HG03521 (cell line): ENCODE data around the gene BOLA2B.
"Not testable (repeated sequence)": the region's sequence is repeated elsewhere in the genome, so short reads cannot be mapped to it uniquely, and the experiment has no call there.

ENCODE experiments used
- ATAC-seq: cut with Tn5 transposase; IDR thresholded peaks from one replicate; pipeline ENCODE4 v1.9.1; 2021; ENCODE audit warnings: mild to moderate bottlenecking, moderate library complexity; ENCODE audit not compliant: unreplicated experiment

Gene BOLA2B

DNA sequence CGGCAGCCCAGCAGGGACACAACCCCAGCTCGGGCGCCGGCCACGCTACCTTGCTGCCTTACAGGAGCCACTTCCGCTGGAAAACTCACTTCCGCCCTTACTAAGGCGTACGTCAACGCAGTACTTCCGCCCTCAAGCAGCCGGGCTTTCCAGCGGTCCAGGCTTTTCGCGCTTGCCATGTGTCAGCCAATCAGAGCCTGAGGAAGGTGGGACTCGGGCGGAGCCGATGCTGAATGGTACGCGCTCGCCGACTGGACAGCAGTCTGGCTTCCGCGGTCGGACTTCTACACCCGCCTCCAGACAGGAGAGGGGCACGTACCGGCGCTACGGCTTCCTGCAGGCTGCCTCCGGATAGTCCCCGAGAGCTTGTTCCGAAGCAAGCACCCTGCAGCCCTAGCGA, at the start of gene BOLA2B, which contains the start of gene SLX1A:
Gene BOLA2B (minus strand): TSS at position 52 of the 400 bp plus-strand sequence. CDS start 71 bp downstream, outside the sequence.
Gene SLX1A (plus strand): TSS at position 261 of the 400 bp plus-strand sequence. CDS start 210 bp downstream, outside the sequence.
- peak; percentile 86 for ATAC-seq

DNA sequence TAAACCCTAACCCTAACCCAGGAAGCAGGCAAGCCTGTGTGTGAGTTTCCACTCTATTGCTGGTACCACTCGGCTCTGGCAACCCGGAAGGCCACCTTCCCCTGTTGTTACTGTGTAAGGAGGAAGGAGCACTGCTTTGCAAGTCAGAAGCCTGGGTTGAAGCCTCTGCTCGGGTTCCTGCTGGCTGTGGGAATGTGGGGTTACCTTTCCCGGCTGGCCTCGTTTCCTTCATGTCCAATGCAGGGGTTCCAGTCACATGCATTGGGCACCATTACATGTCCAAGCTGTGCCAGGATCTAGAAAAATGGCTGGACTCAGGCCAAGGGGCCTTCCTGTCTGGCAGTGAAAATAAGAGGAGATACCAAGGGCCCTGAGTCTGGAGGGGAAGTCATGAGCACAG, 23.6 kb upstream of the BOLA2B start:
- ATAC-seq = not testable (repeated sequence)

DNA sequence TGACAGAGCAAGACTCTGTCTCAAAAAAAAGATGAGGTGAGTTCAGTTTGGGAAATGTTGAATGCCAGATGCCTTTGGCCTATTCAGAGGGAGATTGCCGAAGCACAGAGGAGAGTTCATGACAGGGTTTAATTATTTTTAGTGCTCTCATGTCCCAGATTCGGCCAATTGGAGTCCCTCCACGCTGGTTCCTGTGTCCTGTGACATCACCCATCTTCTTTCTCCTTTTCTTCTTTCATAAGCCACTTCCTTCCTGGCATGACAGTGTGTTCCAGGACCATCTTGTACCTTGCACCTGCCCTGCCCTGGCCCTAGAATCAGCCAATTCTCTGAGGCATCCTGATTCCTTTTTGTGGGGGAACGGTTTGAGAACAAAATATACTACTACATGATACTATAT, 17.9 kb upstream of the BOLA2B start:
- ATAC-seq = not testable (repeated sequence)

DNA sequence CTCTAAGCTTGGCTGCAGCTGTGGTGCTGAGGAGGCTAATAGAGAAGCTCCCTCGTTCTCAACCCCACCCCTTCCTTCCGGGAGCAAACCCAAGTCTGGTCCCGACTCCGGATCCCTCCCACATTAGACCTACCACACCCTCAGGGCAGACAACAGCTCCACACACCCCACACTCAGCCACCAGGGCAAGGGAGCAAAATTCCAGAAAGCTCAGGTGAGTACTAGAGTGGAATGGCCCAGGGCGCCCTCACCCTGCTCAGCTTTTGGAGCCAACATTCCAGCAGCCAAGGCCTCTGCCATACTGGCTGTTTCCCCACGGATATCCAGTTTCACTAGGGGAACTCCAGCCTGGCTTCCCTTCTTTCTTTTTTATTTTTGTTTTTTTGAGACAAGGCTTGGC, 15.6 kb upstream of the BOLA2B start:
- not testable (repeated sequence) for ATAC-seq

DNA sequence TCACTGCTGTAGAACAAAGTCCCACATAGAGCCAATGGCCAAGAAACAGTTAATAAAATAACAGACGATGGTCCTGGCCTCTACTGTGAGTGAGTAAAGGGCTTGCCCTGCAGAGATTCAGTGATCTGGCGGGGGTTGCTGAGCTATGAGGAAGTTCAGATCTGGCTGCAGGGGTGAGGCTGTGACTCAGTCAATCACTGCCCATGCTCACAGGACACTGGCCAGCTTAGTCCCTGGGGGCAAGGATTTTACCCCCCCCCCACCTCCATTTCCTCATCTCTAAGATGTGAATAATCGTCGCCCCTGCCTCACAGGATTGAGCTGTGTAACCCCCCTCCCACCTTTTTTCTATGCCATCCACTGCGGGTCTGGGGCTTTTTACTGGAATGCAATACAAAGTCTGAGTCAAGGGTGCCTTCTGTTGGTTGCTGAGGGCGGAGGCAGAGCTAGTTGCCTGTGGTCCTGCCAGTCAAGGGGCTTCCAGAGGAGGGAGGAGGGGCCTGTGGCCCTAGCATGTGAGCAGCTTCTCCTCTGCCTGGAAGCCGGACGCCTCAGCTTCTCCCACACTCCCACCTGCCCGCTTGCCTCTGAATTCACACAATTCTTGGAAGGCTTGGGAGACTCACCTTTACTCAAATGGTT, 13.7 kb upstream of the BOLA2B start:
- ATAC-seq = not testable (repeated sequence)

DNA sequence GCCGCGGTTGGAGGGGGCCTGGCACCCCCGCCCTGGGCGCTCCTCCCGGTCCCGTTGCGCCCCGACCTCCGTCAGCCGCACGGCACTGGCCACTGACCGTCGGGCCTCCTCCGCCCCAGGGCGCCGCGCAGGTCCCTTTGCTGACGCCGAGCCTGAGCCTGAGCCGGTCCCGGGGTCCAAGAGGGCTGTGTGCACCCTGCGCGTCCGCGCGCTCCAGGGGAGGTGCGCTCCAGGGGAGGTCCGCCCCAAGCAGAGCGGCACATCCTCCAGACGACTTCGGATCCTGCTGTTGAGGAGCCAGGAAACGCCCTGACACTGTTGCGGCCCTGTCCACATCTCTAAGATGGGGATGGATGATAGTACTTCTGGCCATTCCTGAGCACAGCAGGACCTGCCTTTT, 12.8 kb upstream of the BOLA2B start:
- not testable (repeated sequence) for ATAC-seq

DNA sequence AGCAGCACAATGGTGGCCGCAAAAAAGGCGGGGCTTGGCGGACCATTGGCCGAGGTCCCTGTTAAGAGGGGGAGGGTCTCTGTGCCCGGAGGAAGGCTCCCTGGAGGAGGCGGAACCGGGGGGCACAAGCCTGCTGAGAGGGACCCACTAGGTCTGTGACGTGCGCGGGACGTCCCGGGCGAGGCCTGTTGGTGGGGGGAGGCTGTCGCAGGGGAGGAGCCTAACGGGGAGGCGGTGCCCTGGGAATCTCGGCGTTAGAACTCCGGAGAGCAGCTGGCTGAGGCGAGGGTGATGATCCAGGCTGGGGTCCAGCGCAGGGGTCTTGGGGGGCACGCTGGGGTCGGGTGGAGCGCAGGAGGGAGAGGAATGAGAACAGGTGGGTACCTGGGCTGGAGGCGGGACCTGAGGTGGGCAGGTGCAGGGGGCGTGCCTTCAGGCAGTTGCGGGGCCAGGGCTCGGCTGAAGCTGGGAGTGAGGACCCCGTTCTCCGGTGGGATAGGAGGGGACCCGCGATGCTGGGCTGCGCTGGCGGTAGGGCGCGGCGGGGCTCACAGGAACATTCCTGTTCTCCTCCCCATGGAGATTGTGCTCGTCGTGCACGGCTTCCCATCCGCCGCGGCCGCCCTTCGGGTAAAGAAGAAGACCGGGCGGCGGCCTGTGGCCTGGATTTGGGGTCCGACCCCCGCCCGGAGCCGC, 12.2 kb upstream of the BOLA2B start:
- not testable (repeated sequence) for ATAC-seq

DNA sequence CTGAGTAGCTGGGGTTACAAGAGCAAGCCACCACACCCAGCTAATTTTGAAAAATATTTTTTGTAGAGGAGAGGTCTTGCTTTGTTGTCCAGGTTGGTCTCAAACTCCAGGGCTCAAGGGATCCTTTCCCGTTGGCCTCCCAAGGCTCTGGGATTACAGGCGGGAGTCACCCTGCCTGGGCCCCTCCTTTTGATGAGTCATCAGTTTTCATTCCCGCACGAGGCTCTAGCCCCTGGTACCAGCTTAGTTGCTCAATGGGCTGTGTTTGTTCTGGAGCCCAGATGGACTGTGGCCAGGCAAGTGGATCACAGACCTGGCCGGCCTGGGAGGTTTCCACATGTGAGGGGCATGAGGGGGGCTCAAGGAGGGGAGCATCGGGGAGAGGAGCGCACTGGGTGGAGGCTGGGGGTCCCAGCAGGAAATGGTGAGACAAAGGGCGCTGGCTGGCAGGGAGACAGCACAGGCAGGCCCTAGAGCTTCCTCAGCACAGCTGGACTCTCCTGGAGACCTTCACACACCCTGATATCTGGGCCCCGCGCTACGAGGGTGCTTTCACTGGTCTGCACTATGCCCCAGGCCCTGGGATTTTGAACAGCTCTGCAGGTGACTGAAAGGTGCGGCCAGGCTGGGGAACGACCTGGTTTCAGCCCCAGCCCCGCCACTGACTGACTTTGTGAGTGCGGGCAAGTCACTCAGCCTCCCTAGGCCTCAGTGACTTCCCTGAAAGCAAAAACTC, 6.3 kb upstream of the BOLA2B start:
- not testable (repeated sequence) for ATAC-seq

DNA sequence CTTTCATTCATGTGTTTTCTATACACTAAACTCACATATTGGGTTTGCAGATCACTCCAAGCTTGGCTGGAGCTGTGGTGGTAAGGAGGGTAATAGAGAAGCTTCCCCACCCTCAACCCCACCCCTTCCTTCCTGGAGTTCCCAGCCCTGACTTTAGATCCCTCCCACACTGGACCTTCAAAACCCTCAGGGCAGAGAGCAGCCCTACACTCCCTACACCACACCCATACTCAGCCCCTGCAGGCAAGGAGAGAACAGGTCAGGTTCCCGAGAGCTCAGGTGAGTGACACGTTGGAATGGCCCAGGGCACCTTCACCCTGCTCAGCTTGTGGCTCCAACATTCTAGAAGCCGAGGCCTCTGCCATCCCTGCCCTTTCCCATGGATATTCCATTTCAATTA, 5.6 kb upstream of the BOLA2B start, which contains the start of gene SULT1A3:
Gene SULT1A3 (plus strand): TSS at position 207 of the 400 bp plus-strand sequence. CDS start 1,474 bp downstream, outside the sequence.
- not testable (repeated sequence) for ATAC-seq

DNA sequence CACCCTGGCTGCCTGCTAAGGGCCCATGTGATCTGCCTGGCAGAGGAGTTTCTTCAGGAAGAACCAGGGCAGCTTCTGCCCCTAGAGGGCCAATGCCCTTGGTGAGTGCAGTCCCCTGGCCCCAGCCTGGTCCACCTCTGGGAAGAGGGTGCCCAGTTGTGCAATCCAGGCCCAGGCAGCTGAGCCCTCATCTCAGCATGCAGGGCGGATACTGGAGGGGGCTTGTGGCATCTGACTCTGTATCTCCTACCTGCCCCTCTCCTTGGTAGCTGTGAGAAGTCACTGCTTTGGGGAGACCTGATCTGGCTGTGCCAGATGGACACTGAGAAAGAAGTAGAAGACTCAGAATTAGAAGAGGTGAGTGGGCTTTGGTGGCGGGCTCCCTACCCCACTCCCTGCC, 3.5 kb upstream of the BOLA2B start:
- ATAC-seq = not testable (repeated sequence)

DNA sequence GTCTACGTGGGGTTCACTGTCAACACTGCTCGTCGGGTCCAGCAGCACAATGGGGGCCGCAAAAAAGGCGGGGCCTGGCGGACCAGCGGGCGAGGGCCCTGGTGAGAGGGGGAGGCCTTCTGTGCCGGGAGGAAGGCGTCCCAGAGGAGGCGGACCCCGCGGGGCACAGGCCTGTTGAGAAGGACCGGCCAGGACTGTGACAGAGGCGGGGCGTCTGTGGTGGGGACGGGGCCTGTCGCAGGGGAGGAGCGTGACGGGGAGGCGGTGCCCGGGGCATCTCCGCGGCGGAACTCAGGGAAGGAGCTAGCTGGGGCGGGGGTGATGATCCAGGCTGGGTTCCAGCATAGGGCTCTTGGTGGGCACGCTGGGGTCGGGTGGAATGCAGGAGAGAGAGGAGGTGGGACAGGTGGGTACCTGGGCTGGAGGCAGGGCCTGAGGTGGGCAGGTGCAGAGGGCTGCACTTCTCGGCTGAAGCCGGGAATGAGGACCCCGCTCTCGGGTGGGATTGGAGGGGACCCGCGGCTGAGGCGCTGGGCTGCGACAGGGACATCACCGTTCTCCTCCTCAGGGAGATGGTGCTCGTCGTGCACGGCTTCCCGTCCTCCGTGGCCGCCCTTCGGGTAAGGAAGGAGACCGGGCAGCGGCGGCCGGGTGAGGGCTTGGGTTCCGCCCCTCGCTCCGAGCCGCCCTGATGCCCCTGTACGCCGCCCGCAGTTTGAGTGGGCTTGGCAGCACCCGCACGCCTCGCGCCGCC, 883 bp upstream of the BOLA2B start:
- ATAC-seq = peak; percentile 49

DNA sequence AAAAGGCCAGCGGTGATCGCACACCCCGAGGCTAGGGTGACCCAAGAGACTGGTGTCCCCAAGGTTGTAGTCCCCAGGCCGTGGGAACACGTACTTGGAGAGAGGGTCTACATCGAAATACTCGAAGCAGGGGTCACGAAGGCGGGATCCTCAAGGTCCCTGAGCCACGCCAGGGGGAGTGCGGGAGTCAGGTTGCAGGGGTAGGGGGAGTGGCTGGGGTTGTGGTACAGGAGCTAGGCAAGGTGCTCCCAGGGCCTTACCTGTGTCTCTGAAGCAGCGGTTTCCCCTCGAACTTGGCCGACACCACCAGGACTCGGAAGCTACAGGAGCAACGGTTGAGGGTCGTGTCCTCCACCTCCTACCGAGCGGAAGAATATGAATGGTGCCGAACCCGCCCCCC, 368 bp downstream of the BOLA2B start:
- ATAC-seq = peak; percentile 8

DNA sequence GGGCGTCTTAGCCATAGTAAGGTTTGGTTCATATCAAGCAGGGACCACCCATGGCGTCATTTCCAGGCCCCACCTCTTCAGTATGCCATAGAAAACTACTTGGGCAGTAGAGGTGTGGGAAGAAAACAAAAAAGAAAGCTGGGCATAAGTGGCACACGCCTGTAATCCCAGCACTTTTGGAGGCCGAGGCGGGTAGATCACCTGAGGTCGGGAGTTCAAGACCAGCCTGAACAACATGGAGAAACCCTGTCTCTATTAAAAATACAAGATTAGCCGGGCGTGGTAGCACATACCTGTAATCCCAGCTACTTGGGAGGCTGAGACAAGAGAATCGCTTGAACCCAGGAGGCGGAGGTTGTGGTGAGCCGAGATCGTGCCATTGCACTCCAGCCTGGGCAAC, 2.3 kb downstream of the BOLA2B start:
- ATAC-seq = not testable (repeated sequence)

DNA sequence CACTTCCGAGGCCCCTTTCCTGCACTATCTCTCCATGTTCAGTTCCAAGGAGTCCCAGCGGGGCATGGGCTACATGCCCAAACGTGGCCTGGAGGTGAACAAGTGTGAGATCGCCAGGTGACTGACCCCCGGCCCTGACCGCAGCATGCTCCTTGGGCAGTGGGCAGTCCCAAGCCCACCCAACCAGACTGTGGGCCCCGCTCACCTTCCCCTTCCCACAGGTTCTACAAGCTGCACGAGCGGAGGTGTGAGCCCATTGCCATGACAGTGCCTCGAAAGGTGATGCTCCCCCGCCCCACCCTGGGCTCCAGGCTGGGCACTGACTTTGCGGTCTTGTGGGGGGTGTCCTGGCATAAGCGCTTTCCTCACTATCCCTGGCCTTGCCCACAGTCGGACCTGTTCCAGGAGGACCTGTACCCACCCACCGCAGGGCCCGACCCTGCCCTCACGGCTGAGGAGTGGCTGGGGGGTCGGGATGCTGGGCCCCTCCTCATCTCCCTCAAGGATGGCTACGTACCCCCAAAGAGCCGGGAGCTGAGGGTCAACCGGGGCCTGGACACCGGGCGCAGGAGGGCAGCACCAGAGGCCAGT, 5.4 kb downstream of the BOLA2B start:
- ATAC-seq = no peak

DNA sequence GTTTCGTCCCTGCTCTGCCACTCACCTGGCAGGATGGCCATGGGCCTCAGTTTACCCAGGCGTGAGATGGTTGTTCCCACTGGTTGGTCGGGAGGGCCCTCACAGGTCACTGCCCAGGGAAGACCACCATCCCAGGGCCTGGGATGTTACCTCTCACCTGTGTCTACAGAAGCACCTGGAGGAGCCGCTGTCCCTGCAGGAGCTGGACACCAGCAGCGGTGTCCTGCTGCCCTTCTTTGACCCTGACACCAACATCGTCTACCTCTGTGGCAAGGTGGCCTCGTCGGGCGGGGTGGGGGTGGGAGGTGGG, 6.0 kb downstream of the BOLA2B start:
- no peak for ATAC-seq

DNA sequence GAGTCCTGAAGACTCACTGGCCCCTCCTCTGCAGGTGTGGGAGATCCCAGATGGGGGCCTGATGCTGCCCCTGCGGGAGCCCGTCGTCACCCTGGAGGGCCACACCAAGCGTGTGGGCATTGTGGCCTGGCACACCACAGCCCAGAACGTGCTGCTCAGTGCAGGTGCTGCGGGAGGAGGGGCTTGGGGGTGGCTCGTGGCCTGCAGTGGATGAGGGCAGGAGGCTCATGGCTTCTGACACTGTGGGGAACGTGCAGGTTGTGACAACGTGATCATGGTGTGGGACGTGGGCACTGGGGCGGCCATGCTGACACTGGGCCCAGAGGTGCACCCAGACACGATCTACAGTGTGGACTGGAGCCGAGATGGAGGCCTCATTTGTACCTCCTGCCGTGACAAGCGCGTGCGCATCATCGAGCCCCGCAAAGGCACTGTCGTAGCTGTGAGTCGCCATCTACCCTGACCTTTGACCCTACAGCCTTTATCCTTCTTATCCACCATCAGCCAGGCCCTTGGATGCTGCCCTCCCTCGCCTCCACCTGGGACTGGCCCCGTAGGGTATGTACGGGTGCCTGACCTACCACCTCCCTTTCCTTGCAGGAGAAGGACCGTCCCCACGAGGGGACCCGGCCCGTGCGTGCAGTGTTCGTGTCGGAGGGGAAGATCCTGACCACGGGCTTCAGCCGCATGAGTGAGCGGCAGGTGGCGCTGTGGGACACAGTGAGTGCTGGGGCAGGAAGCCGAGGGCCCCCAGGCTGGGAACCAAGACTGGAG, 6.5 kb downstream of the BOLA2B start:
- ATAC-seq = no peak

DNA sequence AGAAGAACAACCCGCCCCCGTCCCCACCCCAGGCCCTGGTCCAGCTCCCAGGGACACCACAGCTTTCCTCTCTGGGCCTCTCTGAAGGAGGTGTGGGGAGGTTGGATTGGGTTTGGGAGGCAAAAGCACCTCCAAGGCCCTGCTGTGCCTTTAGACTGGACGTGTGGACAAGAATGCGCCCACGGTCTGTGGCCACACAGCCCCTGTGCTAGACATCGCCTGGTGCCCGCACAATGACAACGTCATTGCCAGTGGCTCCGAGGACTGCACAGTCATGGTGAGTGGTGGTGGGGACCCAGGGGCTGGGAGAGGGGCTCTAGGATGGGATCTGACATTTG, 7.1 kb downstream of the BOLA2B start:
- ATAC-seq = no peak

DNA sequence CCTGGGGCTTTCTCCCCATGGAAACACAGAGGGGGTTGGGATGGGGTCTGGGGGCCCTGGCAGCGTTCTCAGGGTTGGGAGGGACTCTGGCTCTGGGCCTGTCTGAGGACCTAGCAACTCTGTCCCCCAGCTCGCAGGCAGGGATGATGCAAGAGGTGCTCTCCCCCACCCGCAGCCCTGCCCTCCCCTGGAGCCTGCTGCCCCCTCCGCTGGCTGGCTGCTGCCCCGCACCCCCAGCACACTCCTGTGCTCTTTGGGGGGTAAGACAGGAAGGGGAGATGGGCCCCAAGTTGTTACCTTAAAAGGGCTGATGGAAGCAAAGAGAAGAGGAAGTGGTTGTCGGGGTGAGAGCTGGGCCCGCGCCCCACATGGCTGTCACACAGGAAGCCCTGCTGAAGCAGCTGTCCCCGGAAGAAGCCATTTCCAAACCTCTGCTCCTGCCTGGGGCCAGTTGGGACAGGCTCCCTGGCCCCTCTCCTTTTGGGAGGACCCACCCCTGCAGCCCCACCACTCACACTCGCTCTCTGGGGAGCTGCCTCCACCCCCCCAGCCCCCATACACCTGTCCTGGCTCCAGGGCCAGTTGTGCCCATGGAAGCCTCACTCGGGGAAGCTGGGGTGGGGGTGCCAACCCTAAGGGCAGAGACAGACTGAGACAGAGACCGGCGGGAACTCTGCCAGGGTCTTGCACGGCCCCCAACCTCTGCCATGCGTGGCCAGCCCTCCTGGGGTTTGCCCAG, 7.6 kb downstream of the BOLA2B start:
- no peak for ATAC-seq
